WERI-Rb-1 (cell line): ENCODE measurements around the gene CEBPZ.
"Not testable (repeated sequence)": the region's sequence is repeated elsewhere in the genome, so short reads cannot be mapped to it uniquely, and the experiment has no call there.

ENCODE experiments used
- DNase-seq: peaks from one replicate; pipeline ENCODE4 v3.0.0-alpha.2; 2020
- H3K27ac ChIP-seq: fragments of 250-450 bp; sonication (Bioruptor Pico); 2 replicates; pipeline ENCODE4 v1.5.1; 2020; ENCODE audit warnings: mild to moderate bottlenecking, moderate library complexity
- H3K27me3 ChIP-seq: fragments of 250-450 bp; sonication (Bioruptor Pico); 2 replicates; pipeline ENCODE4 v1.5.1; 2021; ENCODE audit warnings: mild to moderate bottlenecking, low read depth, moderate library complexity; ENCODE audit not compliant: insufficient read depth, severe bottlenecking
- H3K36me3 ChIP-seq: fragments of 250-450 bp; sonication (Bioruptor Pico); 2 replicates; pipeline ENCODE4 v1.5.1; 2020; ENCODE audit warnings: mild to moderate bottlenecking, moderate library complexity
- H3K4me3 ChIP-seq: 2 replicates; pipeline ENCODE4 v1.5.1; 2011; ENCODE audit warnings: low read depth, mild to moderate bottlenecking, control low read depth, low read length
- H3K9me3 ChIP-seq: fragments of 250-450 bp; sonication (Bioruptor Pico); 2 replicates; pipeline ENCODE4 v1.5.1; 2021; ENCODE audit warnings: mild to moderate bottlenecking, moderate library complexity; ENCODE audit not compliant: severe bottlenecking
- CTCF ChIP-seq: IDR thresholded peaks from 2 replicates; pipeline ENCODE4 v1.5.1; 2011; ENCODE audit warnings: low read depth, mild to moderate bottlenecking, control low read depth, inconsistent platforms, low read length

Gene CEBPZ

GRCh38 chr2:37226863-37227262 is 4.5 kb downstream of the CEBPZ start:
- H3K4me3 ChIP-seq = no peak overlapping the region
- H3K27ac ChIP-seq = peak overlapping the region; percentile 16
- no peak for TF ChIP-seq CTCF
- DNase-seq = no peak
- H3K9me3 ChIP-seq = no peaks in the 10 kb centered on the region
- H3K36me3 ChIP-seq = peaks cover 73% of the 10 kb centered on the region
- H3K27me3 ChIP-seq = no peaks in the 10 kb centered on the region

DNA sequence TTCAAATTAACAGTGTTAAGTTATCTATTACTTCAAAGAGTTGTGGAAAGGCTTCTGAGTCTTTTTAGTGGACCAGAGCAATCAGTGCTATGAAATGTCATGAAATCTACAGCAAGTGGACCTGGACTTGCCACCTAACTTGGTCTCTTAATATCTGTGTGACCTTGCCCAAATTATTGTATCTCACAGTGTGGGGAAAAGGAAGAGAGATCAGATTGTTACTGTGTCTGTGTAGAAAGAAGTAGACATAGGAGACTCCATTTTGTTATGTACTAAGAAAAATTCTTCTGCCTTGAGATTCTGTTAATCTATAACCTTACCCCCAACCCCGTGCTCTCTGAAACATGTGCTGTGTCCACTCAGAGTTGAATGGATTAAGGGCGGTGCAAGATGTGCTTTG is 6.3 kb downstream of the CEBPZ start:
- H3K9me3 ChIP-seq, DNase-seq, H3K27me3 ChIP-seq, H3K4me3 ChIP-seq: not testable (repeated sequence)
- Histone ChIP-seq H3K27ac (peak overlapping the region; percentile 64), H3K36me3 (peaks cover 81% of the 10 kb centered on the region)

GRCh38 chr2:37224063-37224462 is 7.3 kb downstream of the CEBPZ start:
- H3K27ac ChIP-seq = no peak overlapping the region
- no peak overlapping the region for H3K4me3 ChIP-seq

DNA sequence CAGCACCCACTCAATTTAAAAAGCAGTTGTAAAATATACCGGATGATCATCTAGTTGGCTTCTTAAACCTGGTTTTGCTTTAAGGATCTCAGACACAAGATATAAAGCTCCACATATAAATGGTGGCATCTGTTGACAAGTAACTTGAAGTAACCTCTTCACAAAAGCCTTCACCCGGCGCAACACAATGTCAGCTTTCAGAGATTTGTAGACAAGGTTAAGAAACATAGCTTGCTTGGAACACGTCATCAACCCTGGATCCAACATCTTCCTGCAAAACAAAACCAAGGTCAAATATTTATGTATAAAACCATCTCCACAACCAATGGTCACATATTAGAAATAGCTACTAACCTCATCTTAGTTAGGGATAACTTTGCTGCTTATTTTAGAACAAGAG is 8.3 kb downstream of the CEBPZ start:
- H3K27me3 ChIP-seq = no peaks in the 10 kb centered on the region
- DNase-seq = no peak
- no peaks in the 10 kb centered on the region for H3K9me3 ChIP-seq
- TF ChIP-seq CTCF = no peak
- no peak overlapping the region for H3K27ac ChIP-seq
- no peak overlapping the region for H3K4me3 ChIP-seq
- peaks cover 81% of the 10 kb centered on the region for H3K36me3 ChIP-seq

More at GRCh38 chr2:37224063-37224462, 7.3 kb downstream of the CEBPZ start:
- DNase-seq = no peak
- Histone ChIP-seq H3K9me3 (no peaks in the 10 kb centered on the region), H3K27me3 (no peaks in the 10 kb centered on the region), H3K36me3 (peaks cover 81% of the 10 kb centered on the region)
- no peak for TF ChIP-seq CTCF

DNA sequence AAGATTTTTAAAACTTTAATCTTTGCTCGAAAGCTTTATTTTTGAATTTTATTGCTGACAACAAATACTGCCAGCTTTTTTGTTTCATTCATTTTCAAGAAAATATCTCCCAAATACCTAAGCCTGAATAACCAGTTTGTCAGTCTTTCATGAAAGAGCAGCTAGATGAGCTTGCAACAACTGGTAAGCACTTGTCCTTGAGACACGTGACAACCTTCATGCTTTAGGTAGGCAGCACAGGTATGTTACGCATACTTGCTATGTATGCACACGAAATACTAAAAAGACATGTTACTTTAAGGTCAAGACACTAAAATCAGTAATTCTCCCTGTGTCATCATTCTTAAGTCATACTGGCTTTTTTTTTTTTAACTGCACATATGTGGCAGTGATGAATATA is 12.3 kb downstream of the CEBPZ start:
- no peak for DNase-seq
- H3K27me3 ChIP-seq = no peaks in the 10 kb centered on the region
- H3K9me3 ChIP-seq = no peaks in the 10 kb centered on the region
- peaks cover 94% of the 10 kb centered on the region for H3K36me3 ChIP-seq
- TF ChIP-seq CTCF = no peak
- H3K4me3 ChIP-seq = no peak overlapping the region
- H3K27ac ChIP-seq = no peak overlapping the region

DNA sequence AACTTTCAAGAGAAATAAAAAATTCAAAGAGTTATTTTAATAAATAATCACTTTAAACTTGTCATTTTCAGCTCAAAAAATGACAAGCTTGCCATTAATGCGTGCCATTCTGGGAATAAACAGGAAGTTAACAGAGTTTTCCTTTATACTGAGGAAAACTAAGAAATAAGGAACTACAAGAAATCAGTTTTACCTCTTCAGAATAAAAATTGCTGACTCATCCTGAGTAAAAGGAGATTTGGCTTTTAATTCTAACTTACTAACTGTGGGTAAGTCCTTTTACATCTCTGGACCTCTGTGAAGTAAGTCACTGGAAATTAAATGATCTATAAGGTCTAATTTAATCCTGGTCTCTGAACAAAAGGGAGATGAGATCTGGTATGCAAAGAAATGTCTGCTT is 16.1 kb downstream of the CEBPZ start:
- Histone ChIP-seq H3K9me3 (no peaks in the 10 kb centered on the region), H3K27ac (no peak overlapping the region), H3K4me3 (no peak overlapping the region), H3K36me3 (peaks cover 93% of the 10 kb centered on the region), H3K27me3 (no peaks in the 10 kb centered on the region)
- no peak for TF ChIP-seq CTCF
- no peak for DNase-seq
